Measurements from ENCODE around the gene REPS2. TPM values are rescaled to one million over a fixed set of nuclear protein-coding genes. Genes with fewer than 3 reads are reported as not detected.
A peak's percentile ranks its signal among the peaks of the same experiment; 100 is the strongest.

The REPS2 gene
- total and polyA plus RNA-seq, 4 experiments from 2014 or later = 0.09 to 1.4 (median 0.61) TPM

GRCh38 chrX:16999275-16999674, 52.8 kb downstream of the REPS2 start:
- ChIA-PET CTCF (ENCODE audit: partially characterized antibody) (interaction anchor here (0.7 kb wide), 1 partner anchor 49 kb away, joined by 3 read pairs; no protein-coding TSS in a partner anchor), POLR2A (ENCODE audit: partially characterized antibody) (no interaction called here)
- Mint-ChIP-seq H3K27ac (no peak overlapping the region), H3K9me3 (no peaks in the 10 kb centered on the region), H3K4me1 (peaks cover 6 to 7% (median 6%) of the 10 kb centered on the region in 4 donors), H3K4me3 (no peak overlapping the region), H3K36me3 (no peaks in the 10 kb centered on the region), H3K27me3 (peaks cover 0 to 2% of the 10 kb centered on the region in 2 donors)
- intact Hi-C loops (cut with micrococcal nuclease) = no loop called here
- no peaks in the 10 kb centered on the region for H3K27me3 ChIP-seq (ENCODE audit: insufficient read depth, low read length)
- H3K4me1 ChIP-seq (ENCODE audit: insufficient read depth, low read length) = peaks cover 4% of the 10 kb centered on the region
- no peak for DNase-seq
- H3K4me3 ChIP-seq (ENCODE audit: low read length in 2 of 2) = no peak overlapping the region
- H3K36me3 ChIP-seq (ENCODE audit: insufficient read depth, low read length) = no peaks in the 10 kb centered on the region
- H3K9me3 ChIP-seq (ENCODE audit: control insufficient read depth in 1 of 2, low read length in 2 of 2) = no peaks in the 10 kb centered on the region
- no peak overlapping the region for H3K27ac ChIP-seq (ENCODE audit: low read depth, low read length)

GRCh38 chrX:17000751-17001150, 54.3 kb downstream of the REPS2 start:
- ChIA-PET POLR2A (ENCODE audit: partially characterized antibody) (no interaction called here), CTCF (ENCODE audit: partially characterized antibody) (no interaction called here)
- no peaks in the 10 kb centered on the region for H3K9me3 Mint-ChIP-seq
- no peaks in the 10 kb centered on the region for H3K36me3 Mint-ChIP-seq
- no peak overlapping the region for H3K4me3 Mint-ChIP-seq
- no peak for DNase-seq
- no peak overlapping the region for H3K27ac Mint-ChIP-seq
- Histone ChIP-seq H3K27me3 (ENCODE audit: insufficient read depth, low read length) (no peaks in the 10 kb centered on the region), H3K4me1 (ENCODE audit: insufficient read depth, low read length) (peaks cover 4% of the 10 kb centered on the region), H3K36me3 (ENCODE audit: insufficient read depth, low read length) (no peaks in the 10 kb centered on the region), H3K4me3 (ENCODE audit: low read length in 2 of 2) (no peak overlapping the region), H3K9me3 (ENCODE audit: control insufficient read depth in 1 of 2, low read length in 2 of 2) (no peaks in the 10 kb centered on the region), H3K27ac (ENCODE audit: low read depth, low read length) (no peak overlapping the region)
- peaks cover 0 to 2% of the 10 kb centered on the region in 2 donors for H3K27me3 Mint-ChIP-seq
- intact Hi-C loops (cut with micrococcal nuclease) = no loop called here
- H3K4me1 Mint-ChIP-seq = peaks cover 6 to 7% (median 6%) of the 10 kb centered on the region in 4 donors

- Mint-ChIP-seq H3K4me1 (peaks cover 6 to 7% (median 6%) of the 10 kb centered on the region in 4 donors), H3K27me3 (peaks cover 0 to 2% of the 10 kb centered on the region in 2 donors), H3K4me3 (no peak overlapping the region), H3K36me3 (no peaks in the 10 kb centered on the region), H3K9me3 (no peaks in the 10 kb centered on the region), H3K27ac (no peak overlapping the region)
- H3K4me1 ChIP-seq (ENCODE audit: insufficient read depth, low read length) = peaks cover 4% of the 10 kb centered on the region
- no peaks in the 10 kb centered on the region for H3K36me3 ChIP-seq (ENCODE audit: insufficient read depth, low read length)
- H3K27ac ChIP-seq (ENCODE audit: low read depth, low read length) = no peak overlapping the region
- intact Hi-C loops (cut with micrococcal nuclease) = no loop called here
- CTCF ChIA-PET (ENCODE audit: partially characterized antibody) = no interaction called here
- H3K4me3 ChIP-seq (ENCODE audit: low read length in 2 of 2) = no peak overlapping the region
- no peak for DNase-seq
- POLR2A ChIA-PET (ENCODE audit: partially characterized antibody) = no interaction called here
- no peaks in the 10 kb centered on the region for H3K27me3 ChIP-seq (ENCODE audit: insufficient read depth, low read length)
- H3K9me3 ChIP-seq (ENCODE audit: control insufficient read depth in 1 of 2, low read length in 2 of 2) = no peaks in the 10 kb centered on the region
Measured at GRCh38 chrX:17005712-17006368, 59.4 kb downstream of the REPS2 start.

GRCh38 chrX:17007134-17007768, 60.8 kb downstream of the REPS2 start:
- Histone ChIP-seq H3K36me3 (ENCODE audit: insufficient read depth, low read length) (no peaks in the 10 kb centered on the region), H3K9me3 (ENCODE audit: control insufficient read depth in 1 of 2, low read length in 2 of 2) (no peaks in the 10 kb centered on the region), H3K27me3 (ENCODE audit: insufficient read depth, low read length) (no peaks in the 10 kb centered on the region), H3K27ac (ENCODE audit: low read depth, low read length) (no peak overlapping the region), H3K4me3 (ENCODE audit: low read length in 2 of 2) (no peak overlapping the region), H3K4me1 (ENCODE audit: insufficient read depth, low read length) (peaks cover 4% of the 10 kb centered on the region)
- POLR2A ChIA-PET (ENCODE audit: partially characterized antibody) = no interaction called here
- Mint-ChIP-seq H3K27ac (no peak overlapping the region), H3K9me3 (no peaks in the 10 kb centered on the region), H3K36me3 (no peaks in the 10 kb centered on the region), H3K27me3 (no peaks in the 10 kb centered on the region), H3K4me1 (peaks cover 6 to 7% (median 6%) of the 10 kb centered on the region in 4 donors), H3K4me3 (no peak overlapping the region)
- intact Hi-C loops (cut with micrococcal nuclease) = no loop called here
- DNase-seq = no peak
- CTCF ChIA-PET (ENCODE audit: partially characterized antibody) = no interaction called here

- CTCF ChIA-PET (ENCODE audit: partially characterized antibody) = no interaction called here
Measured at GRCh38 chrX:17009856-17010625, 63.6 kb downstream of the REPS2 start.

GRCh38 chrX:17012465-17012864, 66.0 kb downstream of the REPS2 start:
- Histone ChIP-seq H3K9me3 (ENCODE audit: control insufficient read depth in 1 of 2, low read length in 2 of 2) (no peaks in the 10 kb centered on the region), H3K4me3 (ENCODE audit: low read length in 2 of 2) (no peak overlapping the region), H3K27ac (ENCODE audit: low read depth, low read length) (no peak overlapping the region), H3K27me3 (ENCODE audit: insufficient read depth, low read length) (no peaks in the 10 kb centered on the region), H3K36me3 (ENCODE audit: insufficient read depth, low read length) (no peaks in the 10 kb centered on the region), H3K4me1 (ENCODE audit: insufficient read depth, low read length) (no peaks in the 10 kb centered on the region)
- ChIA-PET POLR2A (ENCODE audit: partially characterized antibody) (no interaction called here), CTCF (ENCODE audit: partially characterized antibody) (no interaction called here)
- Mint-ChIP-seq H3K27me3 (no peaks in the 10 kb centered on the region), H3K36me3 (no peaks in the 10 kb centered on the region), H3K27ac (no peak overlapping the region), H3K4me1 (no peaks in the 10 kb centered on the region), H3K9me3 (no peaks in the 10 kb centered on the region), H3K4me3 (no peak overlapping the region)
- DNase-seq = no peak
- intact Hi-C loops (cut with micrococcal nuclease) = no loop called here

More at GRCh38 chrX:17009856-17010625, 63.6 kb downstream of the REPS2 start:
- Mint-ChIP-seq H3K27me3 (no peaks in the 10 kb centered on the region), H3K9me3 (no peaks in the 10 kb centered on the region), H3K4me3 (no peak overlapping the region), H3K27ac (peak overlapping the region in 1 of 7 donors; percentile 68), H3K36me3 (no peaks in the 10 kb centered on the region), H3K4me1 (no peaks in the 10 kb centered on the region)
- H3K27me3 ChIP-seq (ENCODE audit: insufficient read depth, low read length) = no peaks in the 10 kb centered on the region
- no peak for DNase-seq
- intact Hi-C loops (cut with micrococcal nuclease) = no loop called here
- POLR2A ChIA-PET (ENCODE audit: partially characterized antibody) = no interaction called here
- no peak overlapping the region for H3K4me3 ChIP-seq (ENCODE audit: low read length in 2 of 2)
- no peaks in the 10 kb centered on the region for H3K4me1 ChIP-seq (ENCODE audit: insufficient read depth, low read length)
- no peaks in the 10 kb centered on the region for H3K36me3 ChIP-seq (ENCODE audit: insufficient read depth, low read length)
- no peak overlapping the region for H3K27ac ChIP-seq (ENCODE audit: low read depth, low read length)
- no peaks in the 10 kb centered on the region for H3K9me3 ChIP-seq (ENCODE audit: control insufficient read depth in 1 of 2, low read length in 2 of 2)

GRCh38 chrX:17014216-17014615, 67.8 kb downstream of the REPS2 start:
- ChIA-PET CTCF (ENCODE audit: partially characterized antibody) (no interaction called here), POLR2A (ENCODE audit: partially characterized antibody) (no interaction called here)
- Mint-ChIP-seq H3K27me3 (no peaks in the 10 kb centered on the region), H3K9me3 (no peaks in the 10 kb centered on the region), H3K27ac (no peak overlapping the region), H3K4me1 (no peaks in the 10 kb centered on the region), H3K4me3 (no peak overlapping the region), H3K36me3 (no peaks in the 10 kb centered on the region)
- Histone ChIP-seq H3K27me3 (ENCODE audit: insufficient read depth, low read length) (no peaks in the 10 kb centered on the region), H3K4me1 (ENCODE audit: insufficient read depth, low read length) (no peaks in the 10 kb centered on the region), H3K4me3 (ENCODE audit: low read length in 2 of 2) (no peak overlapping the region), H3K27ac (ENCODE audit: low read depth, low read length) (no peak overlapping the region), H3K9me3 (ENCODE audit: control insufficient read depth in 1 of 2, low read length in 2 of 2) (no peaks in the 10 kb centered on the region), H3K36me3 (ENCODE audit: insufficient read depth, low read length) (no peaks in the 10 kb centered on the region)
- no peak for DNase-seq
- intact Hi-C loops (cut with micrococcal nuclease) = no loop called here
